Right lobe of liver (tissue), 6 donors: ENCODE results near the gene CYP39A1. TPM values are rescaled to one million over a fixed set of nuclear protein-coding genes. Genes with fewer than 3 reads are reported as not detected.
A peak's percentile ranks its signal among the peaks of the same experiment; 100 is the strongest.

Experiments
- ATAC-seq, 4 donors: fragments of 200-7000 bp; cut with Tn5 transposase; one replicate each; pipeline ENCODE4 v1.9.1; 2020; ENCODE audit warnings: mild to moderate bottlenecking in 4 of 4, moderate library complexity in 4 of 4
- DNase-seq, 3 donors: peaks; one replicate each; pipeline ENCODE4 v3.0.0-alpha.2; 2020
- H3K27ac ChIP-seq, 3 donors: fragments of 200-600 bp; one replicate each; pipeline ENCODE4 v1.8.0; 2022
- H3K27me3 ChIP-seq, 2 donors: fragments of 200-600 bp; one replicate each; pipeline ENCODE4 v1.8.0; 2022
- H3K36me3 ChIP-seq, 4 donors: fragments of 200-600 bp; sonication (generic) in 1 of 4; one replicate each; pipeline versions ENCODE4 v1.5.1 to v1.8.0; 2017 to 2022; ENCODE audit warnings: control low read depth in 1 of 4
- H3K4me1 ChIP-seq, 4 donors: fragments of 200-600 bp; sonication (generic) in 1 of 4; one replicate each; pipeline versions ENCODE4 v1.5.1 to v1.8.0; 2017 to 2022; ENCODE audit warnings: control low read depth in 1 of 4
- H3K4me3 ChIP-seq, 3 donors: fragments of 200-600 bp; one replicate each; pipeline ENCODE4 v1.8.0; 2022
- H3K9me3 ChIP-seq, 4 donors: fragments of 200-600 bp; sonication (generic) in 1 of 4; one replicate each; pipeline versions ENCODE4 v1.5.1 to v1.8.0; 2017 to 2022; ENCODE audit warnings: control low read depth in 1 of 4
- CTCF ChIP-seq, 4 donors: fragments of 200-600 bp in 3 of 4; fragments of 450-650 bp in 1 of 4; IDR thresholded peaks; one replicate each; pipeline versions ENCODE4 v1.5.1 to v1.8.0; 2016 to 2022; ENCODE audit warnings: antibody characterized with exemption in 4 of 4, mild to moderate bottlenecking in 2 of 4
- POLR2A ChIP-seq: fragments of 450-650 bp; IDR thresholded peaks from one replicate; pipeline ENCODE4 v1.6.1; 2017; ENCODE audit warnings: antibody characterized with exemption, mild to moderate bottlenecking
- WGBS: methylation state at CpG from one replicate; pipeline ENCODE4 v1.1.6; 2018; ENCODE audit warnings: low coverage, low lambda C conversion rate; ENCODE audit not compliant: insufficient coverage; ENCODE audit errors: missing lambda C conversion rate; 5-methylcytosine and 5-hydroxymethylcytosine counted together
- intact Hi-C, 2 donors: fragments of 100-400 bp; cut with DNase I; formaldehyde crosslinking; loops; one replicate each; pipeline versions ENCODE4 v1.11.2 to v1.14.1; 2022
- total RNA-seq, 6 experiments: library from RNA; depleted of rRNA in 2 of 6; stranded (reverse); fragments of >200 nt in 2 of 6; fragmentation: NEBNext Ultra II Directional in 3 of 6; extraction: Animal tissue kit (Norgen Biotek cat#: 25700) in 3 of 6; gene quantifications; one replicate each; pipeline versions ENCODE4 v1.1.0 to v1.2.4, GENCODE V29; 2016 to 2023
- donor health status: DM: no; HTN: yes; CAD: no.
- donor health status: DM: no; HTN: no; CAD: no.
- donor health status: DM: no; HTN: no; CAD: no.
- donor health status: DM: no; HTN: yes; CAD: no.
- donor health status: DM: no; HTN: yes; CAD: no.

Gene CYP39A1
- total RNA-seq, 6 experiments from 2014 or later, result 21.2 to 59.7 (median 37.2) TPM

DNA sequence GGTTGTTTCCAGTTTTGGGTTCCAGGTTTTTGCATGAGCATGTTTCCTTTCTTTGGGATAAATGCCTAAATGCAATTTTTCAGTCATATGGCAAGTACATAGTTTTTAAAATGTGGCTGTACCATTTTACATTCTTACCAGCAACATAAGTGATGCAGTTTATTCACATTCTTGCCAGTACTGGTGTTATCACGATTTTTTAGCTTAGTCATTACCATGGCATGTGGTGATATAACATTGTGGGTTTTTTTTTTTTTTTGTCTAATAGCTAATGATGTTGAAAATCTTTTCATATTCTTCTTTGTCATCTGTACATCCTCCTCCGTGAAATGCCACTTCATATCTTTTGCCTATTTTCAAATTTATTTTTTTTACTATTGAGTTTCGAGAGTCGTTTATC lies 32.2 kb upstream of the CYP39A1 start:
- no peak for ATAC-seq
- Histone ChIP-seq H3K4me3 (no peak overlapping the region), H3K27ac (no peak overlapping the region), H3K27me3 (no peaks in the 10 kb centered on the region), H3K9me3 (no peaks in the 10 kb centered on the region), H3K4me1 (peaks cover 0 to under 1% (median 0%) of the 10 kb centered on the region in 4 donors), H3K36me3 (no peaks in the 10 kb centered on the region)
- intact Hi-C loops, result no loop called here
- 70% methylated on average over 4 of the region's 4 CpGs for WGBS
- DNase-seq, result no peak
- no peak for TF ChIP-seq CTCF (IDR thresholded peaks at IDR 0.05)
- TF ChIP-seq POLR2A, result no peak

- intact Hi-C loops, result no loop called here
- TF ChIP-seq CTCF (IDR thresholded peaks at IDR 0.05) (peak in 3 of 4 donors; percentile 10 to 18 (median 13)), POLR2A (no peak)
- no peak for ATAC-seq
These were observed 24.7 kb upstream of the CYP39A1 start for GRCh38 chr6:46677314-46677654.

GRCh38 chr6:46676604-46677313 lies 24.1 kb upstream of the CYP39A1 start:
- H3K36me3 ChIP-seq, result peaks cover 0 to 3% (median 0%) of the 10 kb centered on the region in 4 donors
- no peak for TF ChIP-seq CTCF (IDR thresholded peaks at IDR 0.05)
- TF ChIP-seq POLR2A, result no peak
- no peaks in the 10 kb centered on the region for H3K27me3 ChIP-seq
- ATAC-seq (no peak), DNase-seq (no peak)
- H3K4me1 ChIP-seq, result no peaks in the 10 kb centered on the region
- no peak overlapping the region for H3K27ac ChIP-seq
- 89% methylated on average over 5 of the region's 6 CpGs for WGBS
- intact Hi-C loops, result no loop called here
- H3K9me3 ChIP-seq, result no peaks in the 10 kb centered on the region
- no peak overlapping the region for H3K4me3 ChIP-seq

More at GRCh38 chr6:46677314-46677654, 24.7 kb upstream of the CYP39A1 start:
- 88% methylated on average over 4 of the region's 4 CpGs for WGBS
- H3K27me3 ChIP-seq, result no peaks in the 10 kb centered on the region
- H3K27ac ChIP-seq, result no peak overlapping the region
- no peak overlapping the region for H3K4me3 ChIP-seq
- H3K36me3 ChIP-seq, result peaks cover 0 to 3% (median 0%) of the 10 kb centered on the region in 4 donors
- DNase-seq, result no peak
- H3K9me3 ChIP-seq, result no peaks in the 10 kb centered on the region
- no peaks in the 10 kb centered on the region for H3K4me1 ChIP-seq

GRCh38 chr6:46674410-46674809 lies 21.8 kb upstream of the CYP39A1 start:
- intact Hi-C loops, result no loop called here

More at GRCh38 chr6:46674410-46674809, 21.8 kb upstream of the CYP39A1 start:
- TF ChIP-seq CTCF (IDR thresholded peaks at IDR 0.05), result no peak
- Histone ChIP-seq H3K36me3 (peaks cover 0 to 15% (median 0%) of the 10 kb centered on the region in 4 donors), H3K4me1 (no peaks in the 10 kb centered on the region), H3K9me3 (no peaks in the 10 kb centered on the region), H3K4me3 (no peak overlapping the region), H3K27ac (no peak overlapping the region), H3K27me3 (no peaks in the 10 kb centered on the region)
- WGBS, result 45% methylated on average over 1 of the region's 1 CpG
- no peak for ATAC-seq
- no peak for DNase-seq
